GM18861 (cell line): ENCODE results near the gene VGF.
"Not testable (repeated sequence)": the region's sequence is repeated elsewhere in the genome, so short reads cannot be mapped to it uniquely, and the experiment has no call there.

Experiments
- ATAC-seq: cut with Tn5 transposase; IDR thresholded peaks from one replicate; pipeline ENCODE4 v1.9.1; 2021; ENCODE audit not compliant: unreplicated experiment

VGF gene

DNA sequence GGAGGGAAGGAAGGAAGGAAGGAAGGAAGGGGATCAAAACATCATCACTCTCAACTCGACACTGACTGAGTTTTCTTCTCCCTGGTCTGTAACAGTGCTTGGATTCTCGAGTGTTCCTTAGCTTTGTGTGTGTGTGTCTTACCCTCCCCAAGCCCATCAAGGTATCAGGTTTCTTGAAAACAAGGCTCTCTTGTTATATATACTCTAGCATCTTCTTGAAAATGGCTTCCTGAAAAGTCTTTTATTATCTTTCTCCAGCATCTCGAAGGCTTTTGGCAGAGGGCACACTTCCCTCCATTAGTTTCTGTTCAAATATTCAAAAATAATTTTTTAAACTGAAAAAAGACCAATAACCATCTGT lies 25.1 kb downstream of the VGF start:
- ATAC-seq, result no peak

DNA sequence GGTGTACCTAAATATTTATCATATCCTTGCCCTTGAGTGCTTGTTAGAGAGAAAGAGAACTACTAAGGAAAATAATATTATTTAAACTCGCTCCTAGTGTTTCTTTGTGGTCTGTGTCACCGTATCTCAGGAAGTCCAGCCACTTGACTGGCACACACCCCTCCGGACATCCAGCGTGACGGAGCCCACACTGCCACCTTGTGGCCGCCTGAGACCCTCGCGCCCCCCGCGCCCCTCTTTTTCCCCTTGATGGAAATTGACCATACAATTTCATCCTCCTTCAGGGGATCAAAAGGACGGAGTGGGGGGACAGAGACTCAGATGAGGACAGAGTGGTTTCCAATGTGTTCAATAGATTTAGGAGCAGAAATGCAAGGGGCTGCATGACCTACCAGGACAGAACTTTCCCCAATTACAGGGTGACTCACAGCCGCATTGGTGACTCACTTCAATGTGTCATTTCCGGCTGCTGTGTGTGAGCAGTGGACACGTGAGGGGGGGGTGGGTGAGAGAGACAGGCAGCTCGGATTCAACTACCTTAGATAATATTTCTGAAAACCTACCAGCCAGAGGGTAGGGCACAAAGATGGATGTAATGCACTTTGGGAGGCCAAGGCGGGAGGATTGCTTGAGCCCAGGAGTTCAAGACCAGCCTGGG lies 27.0 kb downstream of the VGF start:
- peak; percentile 71 for ATAC-seq

GRCh38 chr7:101137651-101138212 lies 27.6 kb downstream of the VGF start:
- ATAC-seq, result no peak

- no peak for ATAC-seq
These were observed 30.9 kb downstream of the VGF start for GRCh38 chr7:101134399-101134980.

- ATAC-seq, result no peak
These were observed 31.6 kb downstream of the VGF start for GRCh38 chr7:101133621-101134398.

- ATAC-seq, result not testable (repeated sequence)
These were observed 32.5 kb downstream of the VGF start for GRCh38 chr7:101132626-101133600.

DNA sequence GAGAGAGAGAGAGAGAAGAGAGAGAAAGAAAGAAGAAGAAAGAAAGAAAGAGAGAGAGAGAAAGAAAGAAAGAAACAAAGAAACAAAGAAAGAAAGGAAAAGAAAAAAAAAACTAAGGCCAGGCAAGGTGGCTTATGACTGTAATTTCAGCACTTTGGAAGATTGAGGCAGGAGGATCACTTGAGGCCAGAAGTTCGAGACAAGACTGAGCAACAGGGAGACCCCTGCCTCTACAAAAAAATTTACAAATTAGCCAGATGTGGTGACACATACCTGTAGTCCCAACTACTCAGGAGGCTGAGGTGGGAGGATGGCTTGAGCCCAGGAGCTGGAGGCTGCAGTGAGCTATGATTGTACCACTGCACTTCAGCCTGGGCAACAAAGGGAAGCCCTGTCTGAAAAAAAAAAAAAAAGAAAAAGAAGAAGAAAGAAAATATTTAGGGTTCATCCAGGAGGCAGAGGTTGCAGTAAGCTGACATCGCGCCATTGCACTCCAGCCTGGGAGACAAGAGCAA lies 35.7 kb downstream of the VGF start:
- ATAC-seq, result no peak

GRCh38 chr7:101128040-101128834 lies 37.1 kb downstream of the VGF start:
- no peak for ATAC-seq

DNA sequence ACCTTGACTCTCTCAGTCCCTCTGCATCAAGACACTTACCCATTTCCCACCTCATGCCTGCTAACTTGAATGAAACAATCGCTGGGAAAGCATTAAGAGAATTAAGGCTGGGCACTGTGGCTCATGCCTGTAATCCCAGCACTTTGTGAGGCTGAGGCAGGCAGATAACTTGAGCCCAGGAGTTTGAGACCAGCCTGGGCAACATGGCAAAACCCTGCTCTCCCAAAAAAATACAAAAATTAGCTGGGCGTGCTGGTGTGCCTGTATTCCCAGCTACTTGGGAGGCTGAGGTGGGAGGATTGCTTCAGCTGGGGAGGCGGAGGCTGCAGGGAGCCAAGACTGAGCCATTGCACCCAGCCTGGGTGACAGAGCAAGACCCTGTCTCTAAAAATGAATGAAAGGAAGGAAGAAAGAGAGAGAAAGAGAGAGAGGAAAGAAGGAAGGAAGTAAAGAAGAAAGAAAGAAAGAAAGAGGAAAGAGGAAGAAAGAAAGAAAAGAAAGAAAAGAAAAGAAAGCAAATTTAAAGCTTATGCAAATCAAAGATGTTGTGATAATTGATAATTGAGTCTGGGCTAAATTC lies 37.8 kb downstream of the VGF start:
- no peak for ATAC-seq

DNA sequence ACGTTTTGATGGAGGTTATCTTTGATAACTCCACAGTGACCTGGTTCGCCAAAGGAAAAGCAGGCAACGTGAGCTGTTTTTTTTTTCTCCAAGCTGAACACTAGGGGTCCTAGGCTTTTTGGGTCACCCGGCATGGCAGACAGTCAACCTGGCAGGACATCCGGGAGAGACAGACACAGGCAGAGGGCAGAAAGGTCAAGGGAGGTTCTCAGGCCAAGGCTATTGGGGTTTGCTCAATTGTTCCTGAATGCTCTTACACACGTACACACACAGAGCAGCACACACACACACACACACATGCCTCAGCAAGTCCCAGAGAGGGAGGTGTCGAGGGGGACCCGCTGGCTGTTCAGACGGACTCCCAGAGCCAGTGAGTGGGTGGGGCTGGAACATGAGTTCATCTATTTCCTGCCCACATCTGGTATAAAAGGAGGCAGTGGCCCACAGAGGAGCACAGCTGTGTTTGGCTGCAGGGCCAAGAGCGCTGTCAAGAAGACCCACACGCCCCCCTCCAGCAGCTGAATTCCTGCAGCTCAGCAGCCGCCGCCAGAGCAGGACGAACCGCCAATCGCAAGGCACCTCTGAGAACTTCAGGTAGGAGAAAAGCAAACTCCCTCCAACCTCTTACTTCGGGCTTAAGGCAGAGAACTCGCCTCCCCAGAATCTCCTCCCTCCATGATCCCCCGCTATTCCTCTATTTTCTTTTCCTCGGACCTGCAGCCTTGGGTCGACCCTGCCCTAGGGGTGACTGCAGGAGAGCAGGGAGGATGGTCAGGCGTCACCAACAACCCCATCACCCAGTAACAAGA lies 38.5 kb downstream of the VGF start, which contains the start of gene SERPINE1:
SERPINE1 (plus strand) TSS at position 454 of the 809 bp plus-strand sequence. CDS start 1,290 bp downstream, outside the sequence.
- ATAC-seq, result peak; percentile 43

DNA sequence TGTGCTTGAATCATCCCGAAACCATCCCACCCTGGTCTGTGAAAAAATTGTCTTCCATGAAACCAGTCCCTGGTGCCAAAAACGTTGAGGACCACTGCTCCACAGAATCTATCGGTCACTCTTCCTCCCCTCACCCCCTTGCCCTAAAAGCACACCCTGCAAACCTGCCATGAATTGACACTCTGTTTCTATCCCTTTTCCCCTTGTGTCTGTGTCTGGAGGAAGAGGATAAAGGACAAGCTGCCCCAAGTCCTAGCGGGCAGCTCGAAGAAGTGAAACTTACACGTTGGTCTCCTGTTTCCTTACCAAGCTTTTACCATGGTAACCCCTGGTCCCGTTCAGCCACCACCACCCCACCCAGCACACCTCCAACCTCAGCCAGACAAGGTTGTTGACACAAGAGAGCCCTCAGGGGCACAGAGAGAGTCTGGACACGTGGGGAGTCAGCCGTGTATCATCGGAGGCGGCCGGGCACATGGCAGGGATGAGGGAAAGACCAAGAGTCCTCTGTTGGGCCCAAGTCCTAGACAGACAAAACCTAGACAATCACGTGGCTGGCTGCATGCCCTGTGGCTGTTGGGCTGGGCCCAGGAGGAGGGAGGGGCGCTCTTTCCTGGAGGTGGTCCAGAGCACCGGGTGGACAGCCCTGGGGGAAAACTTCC lies 39.2 kb downstream of the VGF start:
- ATAC-seq, result peak; percentile 33

- no peak for ATAC-seq
These were observed 40.9 kb downstream of the VGF start for GRCh38 chr7:101124376-101125056.

GRCh38 chr7:101123703-101124068 lies 41.7 kb downstream of the VGF start:
- ATAC-seq, result no peak

DNA sequence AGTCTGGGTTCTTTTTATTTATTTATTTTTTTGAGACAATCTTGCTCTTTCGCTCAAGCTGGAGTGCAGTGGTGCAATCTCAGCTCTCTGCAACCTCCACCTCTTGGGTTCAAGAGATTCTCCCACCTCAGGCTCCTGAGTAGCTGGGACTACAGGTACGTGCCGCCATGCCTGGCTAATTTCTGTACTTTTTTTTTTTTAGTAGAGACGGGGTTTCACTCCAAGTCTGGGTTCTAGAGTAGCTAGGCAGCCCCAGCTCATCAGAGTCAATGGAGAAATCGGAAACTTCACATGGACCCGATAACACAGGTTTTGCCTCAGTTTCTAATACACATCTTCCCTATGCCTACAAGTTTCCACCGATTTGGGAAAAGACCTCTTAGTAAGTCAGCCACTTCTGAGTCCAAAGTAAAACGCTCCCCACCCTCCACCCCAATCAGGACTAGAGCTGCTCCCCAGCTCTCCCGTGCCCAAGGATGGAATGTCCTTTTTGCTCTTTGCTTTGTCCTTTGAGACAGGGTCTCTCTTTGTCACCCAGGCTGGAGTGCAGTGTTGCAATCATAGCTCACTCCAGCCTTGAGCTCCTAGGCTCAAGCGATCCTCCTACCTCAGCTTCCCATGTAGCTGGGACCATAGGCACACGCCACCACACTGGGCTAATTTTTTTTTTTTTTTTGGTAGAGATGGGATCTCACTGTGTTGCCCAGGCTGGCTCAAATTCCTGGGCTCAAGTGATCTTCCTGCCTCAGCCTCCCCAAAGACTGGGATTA lies 42.3 kb downstream of the VGF start:
- ATAC-seq, result no peak

DNA sequence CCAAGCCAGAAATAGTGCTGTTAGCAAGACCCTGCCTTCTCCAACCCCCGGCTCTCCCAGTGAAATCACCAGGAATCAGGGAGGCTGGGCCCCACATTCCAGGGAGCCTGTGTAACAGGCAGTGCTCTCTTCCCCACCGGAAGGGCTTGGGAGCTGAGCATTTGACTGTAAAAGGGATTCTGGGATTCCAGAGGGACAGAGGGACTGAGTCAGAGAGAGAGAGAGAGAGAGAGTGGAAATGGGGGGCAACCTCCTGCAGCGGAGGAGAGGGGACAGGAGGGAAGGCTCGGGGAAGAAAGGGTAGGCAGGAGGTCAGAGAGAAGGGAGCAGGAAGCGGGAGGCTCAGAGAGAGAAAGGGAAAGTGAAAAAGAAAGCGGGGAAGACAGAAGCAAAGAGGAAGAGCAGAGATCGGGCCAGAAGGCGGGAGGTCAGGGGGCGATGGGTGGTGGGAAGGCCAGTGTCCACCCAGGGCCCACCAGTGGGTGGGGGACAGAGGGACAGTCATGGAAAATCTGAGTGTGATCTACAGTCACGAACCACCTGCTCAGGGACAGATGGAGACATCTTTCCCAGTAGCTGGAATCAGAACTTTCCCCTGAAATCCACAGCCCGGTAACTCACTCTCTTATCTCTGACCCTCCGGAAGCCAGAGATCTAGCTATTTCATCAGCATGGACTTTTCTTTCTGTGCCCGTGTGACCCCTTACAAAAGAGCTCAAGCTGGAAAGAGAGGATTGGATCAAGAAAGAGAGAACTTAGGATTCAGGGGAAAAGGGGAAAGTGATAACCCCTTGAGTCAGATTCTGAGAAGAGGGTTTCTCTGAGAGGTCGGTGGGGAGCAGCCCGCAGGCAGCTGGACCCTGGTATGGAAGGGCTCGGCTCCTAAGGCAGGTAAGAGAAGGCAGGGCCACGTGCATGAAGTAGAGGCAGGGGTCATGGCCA lies 43.1 kb downstream of the VGF start:
- ATAC-seq, result no peak

GRCh38 chr7:101121631-101121990 lies 43.8 kb downstream of the VGF start:
- not testable (repeated sequence) for ATAC-seq
